ENCODE data around the gene SNX25.

DNA sequence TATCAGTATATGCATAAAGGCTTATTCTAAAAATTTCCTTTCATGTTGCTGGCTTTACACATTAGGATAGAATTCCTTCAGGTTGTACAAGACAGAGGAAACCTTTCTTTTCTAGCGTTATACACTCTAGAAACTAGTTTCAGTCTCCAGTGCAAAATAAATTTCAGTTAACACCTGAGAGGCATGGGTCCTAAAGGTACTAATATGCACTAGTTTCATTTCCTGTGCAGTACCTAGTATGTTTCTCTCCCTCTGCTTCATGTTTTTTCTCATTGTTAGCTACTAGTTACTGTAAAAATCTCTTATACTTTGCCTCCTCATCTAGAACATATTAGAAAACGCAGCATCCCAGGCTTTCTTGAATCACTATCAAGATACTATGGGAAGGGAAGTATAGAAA, 54.0 kb downstream of the SNX25 start:
- TF ChIP-seq, protein P1, sequence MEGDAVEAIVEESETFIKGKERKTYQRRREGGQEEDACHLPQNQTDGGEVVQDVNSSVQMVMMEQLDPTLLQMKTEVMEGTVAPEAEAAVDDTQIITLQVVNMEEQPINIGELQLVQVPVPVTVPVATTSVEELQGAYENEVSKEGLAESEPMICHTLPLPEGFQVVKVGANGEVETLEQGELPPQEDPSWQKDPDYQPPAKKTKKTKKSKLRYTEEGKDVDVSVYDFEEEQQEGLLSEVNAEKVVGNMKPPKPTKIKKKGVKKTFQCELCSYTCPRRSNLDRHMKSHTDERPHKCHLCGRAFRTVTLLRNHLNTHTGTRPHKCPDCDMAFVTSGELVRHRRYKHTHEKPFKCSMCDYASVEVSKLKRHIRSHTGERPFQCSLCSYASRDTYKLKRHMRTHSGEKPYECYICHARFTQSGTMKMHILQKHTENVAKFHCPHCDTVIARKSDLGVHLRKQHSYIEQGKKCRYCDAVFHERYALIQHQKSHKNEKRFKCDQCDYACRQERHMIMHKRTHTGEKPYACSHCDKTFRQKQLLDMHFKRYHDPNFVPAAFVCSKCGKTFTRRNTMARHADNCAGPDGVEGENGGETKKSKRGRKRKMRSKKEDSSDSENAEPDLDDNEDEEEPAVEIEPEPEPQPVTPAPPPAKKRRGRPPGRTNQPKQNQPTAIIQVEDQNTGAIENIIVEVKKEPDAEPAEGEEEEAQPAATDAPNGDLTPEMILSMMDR (IDR thresholded peaks at IDR 0.05) = no peak
- no peak for TF ChIP-seq POLR2A (IDR thresholded peaks at IDR 0.05)

Measured in vagina (tissue), 2 donors.